ENCODE measurements around the gene HAGHL. TPM values are rescaled to one million over a fixed set of nuclear protein-coding genes. Genes with fewer than 3 reads are reported as not detected.

HAGHL gene
- total RNA-seq, 2 experiments from 2014 or later, result 22.9 to 24.4 TPM

DNA sequence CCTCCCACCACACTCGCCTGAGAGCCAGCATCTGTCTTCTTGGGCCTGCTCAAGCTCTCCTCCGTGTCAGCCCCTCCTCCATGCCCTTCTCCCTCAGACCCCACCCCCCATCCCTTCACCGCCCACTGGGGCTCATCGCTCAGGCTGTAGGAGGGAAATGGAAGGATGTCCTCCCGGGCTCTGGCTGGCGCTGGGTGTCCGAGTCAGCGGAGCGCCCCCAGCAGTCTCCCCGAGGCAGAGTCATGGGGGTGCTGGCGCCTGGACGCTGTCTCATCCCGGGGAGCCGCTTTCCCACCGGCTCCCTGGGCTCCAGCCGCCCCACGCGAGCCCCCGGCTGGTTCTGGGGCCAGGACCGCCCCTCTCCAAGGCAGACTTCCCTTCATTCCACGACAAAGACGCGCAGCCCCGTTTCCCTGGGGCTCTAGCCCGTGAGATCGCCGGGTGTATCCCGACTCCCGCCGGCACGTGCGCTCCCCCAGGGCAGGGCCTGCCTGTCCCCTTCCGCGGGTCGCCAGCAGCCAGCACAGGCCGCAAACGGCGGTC is 6.4 kb upstream of the HAGHL start:
- peak overlapping the region; percentile 87 for H3K4me3 Mint-ChIP-seq
- no peaks in the 10 kb centered on the region for H3K9me3 Mint-ChIP-seq
- H3K27me3 Mint-ChIP-seq, result no peaks in the 10 kb centered on the region

DNA sequence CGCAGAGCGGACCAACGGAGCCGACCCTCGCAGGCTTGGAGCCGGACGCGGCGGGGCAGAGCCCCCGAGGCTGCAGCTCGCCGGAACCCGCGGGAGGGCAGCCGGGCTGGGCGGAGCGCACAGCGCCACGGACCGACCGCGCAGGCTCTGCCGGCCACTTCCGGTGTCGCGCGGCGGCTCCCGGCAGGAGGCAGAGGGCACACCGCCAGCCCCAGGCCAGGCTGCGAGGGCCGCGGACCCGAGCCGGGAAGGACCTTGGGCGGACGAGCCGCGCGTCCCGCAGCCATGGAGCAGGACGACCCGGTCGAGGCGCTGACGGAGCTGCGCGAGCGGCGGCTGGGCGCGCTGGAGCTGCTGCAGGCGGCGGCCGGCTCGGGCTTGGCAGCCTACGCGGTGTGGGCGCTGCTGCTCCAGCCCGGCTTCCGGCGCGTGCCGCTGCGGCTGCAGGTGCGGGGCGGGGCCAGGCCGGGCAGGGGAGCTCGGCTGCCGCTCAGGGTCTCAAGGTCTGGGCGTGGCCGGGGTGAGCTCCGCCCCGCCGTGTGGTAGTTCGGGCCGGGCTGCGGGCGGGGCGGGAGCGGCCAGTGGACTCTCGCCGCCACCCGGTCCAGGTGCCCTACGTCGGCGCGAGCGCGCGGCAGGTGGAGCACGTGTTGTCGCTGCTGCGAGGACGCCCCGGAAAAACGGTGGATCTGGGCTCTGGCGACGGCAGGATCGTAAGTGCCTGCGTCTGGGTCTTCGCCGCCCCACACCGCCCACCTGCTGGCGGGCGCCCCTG is 5.7 kb upstream of the HAGHL start, which contains the start of gene ANTKMT:
ANTKMT (plus strand) TSS at position 157 of the 775 bp plus-strand sequence; CDS start at position 286, 129 bp downstream.
- H3K4me3 Mint-ChIP-seq, result peak within 1 kb of the TSS; percentile 87
- H3K27me3 Mint-ChIP-seq, result no peaks in the 10 kb centered on the region
- H3K9me3 Mint-ChIP-seq, result no peaks in the 10 kb centered on the region
- DNase-seq, result peak; percentile 92
- H3K4me1 Mint-ChIP-seq, result peaks cover 17% of the 10 kb centered on the region
- no peaks in the 10 kb centered on the region for H3K36me3 Mint-ChIP-seq
- peak within 1 kb of the TSS; percentile 84 for H3K27ac Mint-ChIP-seq

More for the DNA sequence above, 6.4 kb upstream of the HAGHL start:
- H3K36me3 Mint-ChIP-seq, result no peaks in the 10 kb centered on the region
- DNase-seq, result peak; percentile 76
- H3K4me1 Mint-ChIP-seq, result peaks cover 17% of the 10 kb centered on the region
- H3K27ac Mint-ChIP-seq, result peak overlapping the region; percentile 84

DNA sequence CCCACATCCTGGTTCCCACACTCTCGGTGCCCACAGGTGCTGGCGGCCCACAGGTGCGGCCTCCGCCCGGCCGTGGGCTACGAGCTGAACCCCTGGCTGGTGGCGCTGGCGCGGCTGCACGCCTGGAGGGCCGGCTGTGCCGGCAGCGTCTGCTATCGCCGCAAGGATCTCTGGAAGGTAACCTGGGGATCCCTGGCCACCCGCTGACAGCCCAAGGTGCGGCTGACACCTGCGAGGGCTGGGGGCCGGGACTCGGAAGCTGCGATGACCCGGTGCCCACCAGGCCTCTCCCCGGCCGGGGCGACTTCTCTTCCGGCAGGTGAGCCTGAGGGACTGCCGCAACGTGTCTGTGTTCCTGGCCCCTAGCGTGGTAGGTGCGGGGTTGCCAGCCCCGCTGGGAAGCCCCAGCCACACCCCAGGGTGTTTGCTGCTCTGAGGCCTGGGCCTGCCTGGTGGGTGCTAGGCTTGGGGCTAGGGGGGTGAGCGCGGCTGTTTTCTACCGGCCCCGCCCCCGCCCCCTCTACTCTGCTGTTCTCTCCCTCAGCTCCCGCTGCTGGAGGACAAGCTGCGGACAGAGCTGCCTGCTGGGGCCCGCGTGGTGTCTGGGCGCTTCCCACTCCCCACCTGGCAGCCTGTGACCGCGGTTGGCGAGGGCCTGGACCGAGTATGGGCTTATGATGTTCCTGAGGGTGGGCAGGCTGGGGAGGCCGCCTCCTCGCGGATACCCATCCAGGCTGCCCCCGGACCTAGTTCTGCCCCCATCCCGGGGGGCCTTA is 5.0 kb upstream of the HAGHL start:
- Mint-ChIP-seq H3K9me3 (no peaks in the 10 kb centered on the region), H3K4me1 (peaks cover 20% of the 10 kb centered on the region), H3K27ac (no peak overlapping the region), H3K36me3 (no peaks in the 10 kb centered on the region), H3K4me3 (peak overlapping the region; percentile 60), H3K27me3 (no peaks in the 10 kb centered on the region)
- peak; percentile 48 for DNase-seq

DNA sequence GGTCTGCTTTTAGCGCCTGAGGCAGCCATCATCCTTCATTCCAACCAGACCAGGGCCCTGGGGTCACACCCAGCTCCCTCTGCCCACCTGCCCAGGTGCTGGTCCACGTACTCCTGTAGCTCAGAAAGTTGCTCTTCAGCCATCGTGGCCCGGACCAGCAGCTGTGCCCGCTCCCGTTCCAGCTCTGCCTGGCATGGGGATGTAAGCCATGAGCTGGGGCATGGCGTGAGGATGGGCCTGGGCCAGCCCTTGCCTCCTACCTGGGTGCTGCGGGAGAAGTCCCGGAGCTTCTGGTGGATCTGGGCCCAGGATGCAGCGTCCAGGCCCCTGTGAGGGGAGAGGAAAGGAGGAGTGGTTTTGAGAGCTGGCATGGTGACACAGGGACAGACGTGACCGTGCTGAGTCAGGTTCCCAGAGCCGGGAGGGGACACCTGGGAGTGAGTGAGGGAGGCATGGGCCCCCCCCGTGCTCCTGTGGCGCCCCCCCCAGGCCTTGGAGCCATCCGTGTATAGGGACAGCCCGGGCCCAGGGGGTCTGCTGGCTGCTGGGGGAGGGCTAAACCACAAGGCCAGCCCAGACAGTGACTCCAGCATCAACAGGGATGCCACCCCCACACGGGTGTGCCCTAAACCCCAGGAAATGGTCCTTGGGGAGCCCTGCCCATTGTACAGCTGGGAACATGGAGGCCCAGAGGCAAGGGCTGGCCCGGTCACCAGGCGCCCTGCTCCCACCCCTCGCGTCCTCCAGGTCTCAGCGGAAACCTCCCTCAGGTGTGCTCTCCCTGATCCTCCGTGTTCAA is 3.9 kb upstream of the HAGHL start:
- Mint-ChIP-seq H3K36me3 (no peaks in the 10 kb centered on the region), H3K27me3 (no peaks in the 10 kb centered on the region), H3K4me1 (peaks cover 20% of the 10 kb centered on the region), H3K9me3 (no peaks in the 10 kb centered on the region), H3K4me3 (peak overlapping the region; percentile 22), H3K27ac (no peak overlapping the region)
- no peak for DNase-seq

DNA sequence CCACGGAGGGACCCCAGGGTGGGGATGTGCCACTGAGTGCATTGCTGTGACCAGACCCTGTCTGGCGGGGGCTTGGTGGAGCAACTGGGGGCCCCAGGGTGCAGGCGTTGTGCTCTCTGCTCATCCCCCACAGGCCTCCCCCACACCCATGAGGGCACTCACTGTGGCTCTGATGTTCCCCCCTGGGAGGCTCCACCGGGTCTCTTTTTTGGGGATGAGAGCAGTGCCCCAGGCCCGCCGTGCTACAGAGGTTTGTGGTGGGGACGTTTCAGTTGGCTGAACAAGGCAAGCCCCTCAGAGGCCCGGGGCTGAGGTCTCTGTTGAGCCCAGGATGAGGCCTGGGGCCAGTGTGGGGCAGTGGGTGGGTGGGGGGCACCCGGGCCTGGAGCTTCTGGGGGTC is 3.2 kb upstream of the HAGHL start:
- peaks cover 16% of the 10 kb centered on the region for H3K4me1 Mint-ChIP-seq
- H3K27ac Mint-ChIP-seq, result no peak overlapping the region
- H3K4me3 Mint-ChIP-seq, result no peak overlapping the region
- H3K36me3 Mint-ChIP-seq, result no peaks in the 10 kb centered on the region
- no peaks in the 10 kb centered on the region for H3K27me3 Mint-ChIP-seq
- no peak for DNase-seq
- H3K9me3 Mint-ChIP-seq, result no peaks in the 10 kb centered on the region

DNA sequence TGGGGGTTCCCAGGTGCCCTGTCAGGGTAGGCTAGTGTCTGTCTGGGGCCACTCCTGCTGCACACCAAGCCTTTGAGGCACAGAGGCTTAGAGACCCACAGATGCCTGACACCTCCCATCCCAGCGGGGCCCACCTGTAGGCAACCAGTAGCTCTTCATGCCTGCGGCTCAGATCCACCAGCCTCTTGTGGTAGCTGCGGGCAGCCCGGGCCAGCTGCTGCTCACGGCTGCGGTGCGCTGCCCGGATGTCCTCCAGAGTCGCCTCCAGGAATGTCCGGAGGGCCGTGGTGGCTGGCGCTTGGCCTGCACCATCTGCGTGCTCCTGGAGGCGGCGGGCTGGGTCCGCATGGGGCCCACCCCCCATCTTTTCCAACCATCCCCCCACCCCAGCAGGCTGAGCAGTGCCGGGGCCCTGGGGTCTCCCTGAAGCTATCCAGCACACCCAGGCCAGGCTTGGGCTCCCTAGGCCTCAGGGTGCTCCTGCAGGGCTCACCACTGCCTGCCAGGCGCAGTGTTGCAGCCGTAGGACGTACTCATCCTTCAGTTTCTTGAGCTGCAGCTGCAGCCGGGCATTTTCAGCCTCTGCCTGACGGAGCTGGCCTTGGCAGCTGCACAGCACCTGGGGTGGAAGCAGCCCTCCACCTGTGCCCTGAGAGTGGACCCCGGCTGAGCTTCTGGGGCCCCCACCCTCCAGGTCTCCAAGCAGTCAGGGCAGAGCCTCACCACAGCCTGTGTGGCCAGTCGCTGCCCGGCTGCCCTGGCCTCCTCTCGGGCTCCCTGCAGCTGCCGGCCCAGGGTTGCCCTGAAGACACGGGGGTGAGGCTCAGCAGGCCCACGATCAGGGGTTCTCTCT is 2.5 kb upstream of the HAGHL start:
- Mint-ChIP-seq H3K9me3 (no peaks in the 10 kb centered on the region), H3K36me3 (no peaks in the 10 kb centered on the region), H3K4me1 (peaks cover 9% of the 10 kb centered on the region), H3K27me3 (no peaks in the 10 kb centered on the region), H3K27ac (no peak overlapping the region), H3K4me3 (no peak overlapping the region)
- no peak for DNase-seq

DNA sequence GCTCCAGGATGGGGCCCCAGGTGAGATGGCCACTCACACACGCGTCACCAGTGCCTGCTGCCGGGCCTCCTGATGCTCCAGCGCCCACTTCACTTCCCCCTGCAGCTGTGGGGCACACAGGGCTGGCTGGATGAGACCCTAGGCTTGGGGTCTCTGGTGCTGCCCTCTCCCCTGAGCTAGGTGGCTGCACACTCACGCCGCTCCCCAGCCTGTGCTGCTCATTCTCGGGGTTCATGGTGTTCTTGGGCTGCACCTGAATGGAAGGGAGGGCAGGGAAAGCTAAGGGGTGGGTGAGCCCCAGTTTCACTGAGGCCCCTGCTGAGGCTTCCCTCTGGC is 1.9 kb upstream of the HAGHL start:
- Mint-ChIP-seq H3K27me3 (no peaks in the 10 kb centered on the region), H3K4me3 (no peak overlapping the region), H3K4me1 (peaks cover 8% of the 10 kb centered on the region), H3K27ac (no peak overlapping the region), H3K36me3 (no peaks in the 10 kb centered on the region), H3K9me3 (no peaks in the 10 kb centered on the region)
- no peak for DNase-seq

DNA sequence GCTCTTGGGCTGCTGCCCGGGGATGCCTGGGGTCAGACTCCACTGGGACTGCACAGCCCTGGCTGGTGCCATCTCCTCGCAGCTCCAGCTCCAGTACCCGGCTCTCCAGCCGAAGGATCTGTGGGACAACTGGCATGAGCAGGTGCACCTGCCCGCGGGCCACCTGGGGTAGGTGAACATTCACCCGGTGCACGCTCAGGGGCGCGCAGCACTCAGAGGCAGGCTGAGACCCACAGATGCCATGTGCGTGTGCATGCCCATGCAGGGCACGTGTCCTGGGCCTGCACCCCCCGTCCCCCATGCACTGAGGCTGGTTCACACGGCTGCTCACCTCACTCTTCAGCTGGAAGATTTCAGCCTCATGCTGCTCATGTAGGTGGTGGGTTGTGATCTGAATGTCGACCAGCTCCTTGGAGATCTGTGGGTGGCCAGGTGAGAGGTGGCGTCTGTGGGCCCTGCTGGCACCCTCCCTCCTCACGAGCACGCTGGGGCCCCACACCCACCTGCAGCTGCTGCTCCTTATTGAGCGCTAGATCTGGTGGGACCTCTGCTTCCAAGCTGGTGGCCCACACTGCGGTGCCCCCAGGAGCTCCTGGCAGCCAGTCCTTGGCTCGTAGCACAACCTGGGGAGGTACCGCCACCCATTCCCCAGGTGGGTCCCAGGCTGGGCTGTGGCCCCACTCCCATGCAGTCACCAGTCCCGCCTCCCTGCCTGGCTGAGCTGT is 1.3 kb upstream of the HAGHL start:
- DNase-seq, result no peak
- H3K36me3 Mint-ChIP-seq, result no peaks in the 10 kb centered on the region
- no peaks in the 10 kb centered on the region for H3K9me3 Mint-ChIP-seq
- no peaks in the 10 kb centered on the region for H3K27me3 Mint-ChIP-seq
- H3K4me1 Mint-ChIP-seq, result peaks cover 4% of the 10 kb centered on the region
- H3K27ac Mint-ChIP-seq, result no peak overlapping the region
- no peak overlapping the region for H3K4me3 Mint-ChIP-seq

DNA sequence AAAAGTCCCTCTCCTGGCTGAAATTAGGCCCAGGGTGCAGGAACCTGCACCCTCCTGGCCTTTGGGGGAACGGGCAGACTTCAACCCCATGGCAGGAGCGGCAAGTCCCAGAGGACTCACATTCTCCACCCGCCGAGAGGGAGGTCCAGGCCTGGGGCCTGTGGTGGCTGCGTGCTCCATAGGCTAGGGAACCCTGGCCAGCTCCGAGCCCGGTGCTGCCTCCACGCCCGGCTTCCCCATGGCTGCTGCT is 793 bp upstream of the HAGHL start:
- no peaks in the 10 kb centered on the region for H3K27me3 Mint-ChIP-seq
- H3K9me3 Mint-ChIP-seq, result no peaks in the 10 kb centered on the region
- peaks cover 3% of the 10 kb centered on the region for H3K4me1 Mint-ChIP-seq
- no peak for DNase-seq
- no peak overlapping the region for H3K27ac Mint-ChIP-seq
- no peak overlapping the region for H3K4me3 Mint-ChIP-seq
- no peaks in the 10 kb centered on the region for H3K36me3 Mint-ChIP-seq

DNA sequence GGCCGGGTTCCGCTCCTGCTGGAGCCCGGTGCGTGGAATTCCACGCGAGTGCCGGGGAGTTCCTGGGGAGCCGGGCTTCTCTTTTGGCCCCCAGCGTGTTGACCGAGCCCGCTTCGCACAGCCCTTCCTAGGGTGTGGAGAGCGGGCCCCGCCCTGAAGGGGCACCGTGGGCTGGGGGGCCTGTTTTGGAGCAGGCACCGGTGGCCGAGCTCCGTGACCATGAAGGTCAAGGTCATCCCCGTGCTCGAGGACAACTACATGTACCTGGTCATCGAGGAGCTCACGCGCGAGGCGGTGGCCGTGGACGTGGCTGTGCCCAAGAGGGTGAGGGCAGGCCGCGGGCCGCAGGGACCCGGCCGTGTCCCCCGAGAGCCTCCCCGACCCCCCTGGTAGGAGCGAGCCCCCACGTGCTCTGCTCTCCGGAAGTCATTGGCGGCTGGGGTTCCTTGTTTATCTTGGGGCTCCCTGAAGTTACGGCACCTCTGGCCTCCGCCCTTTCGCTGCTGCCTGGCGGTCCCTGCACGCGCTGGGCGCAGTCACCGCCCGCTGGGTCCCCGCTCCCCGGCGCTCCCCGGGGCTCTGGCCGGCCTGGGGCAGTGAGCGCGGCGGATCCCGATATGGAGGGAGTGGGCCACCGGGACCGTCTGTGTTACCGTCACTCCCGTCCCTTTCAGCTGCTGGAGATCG is 528 bp downstream of the HAGHL start:
- peak overlapping the region; percentile 60 for H3K4me3 Mint-ChIP-seq
- H3K27me3 Mint-ChIP-seq, result no peaks in the 10 kb centered on the region
- H3K4me1 Mint-ChIP-seq, result peaks cover 3% of the 10 kb centered on the region
- no peak overlapping the region for H3K27ac Mint-ChIP-seq
- peak; percentile 54 for DNase-seq
- no peaks in the 10 kb centered on the region for H3K36me3 Mint-ChIP-seq
- no peaks in the 10 kb centered on the region for H3K9me3 Mint-ChIP-seq

DNA sequence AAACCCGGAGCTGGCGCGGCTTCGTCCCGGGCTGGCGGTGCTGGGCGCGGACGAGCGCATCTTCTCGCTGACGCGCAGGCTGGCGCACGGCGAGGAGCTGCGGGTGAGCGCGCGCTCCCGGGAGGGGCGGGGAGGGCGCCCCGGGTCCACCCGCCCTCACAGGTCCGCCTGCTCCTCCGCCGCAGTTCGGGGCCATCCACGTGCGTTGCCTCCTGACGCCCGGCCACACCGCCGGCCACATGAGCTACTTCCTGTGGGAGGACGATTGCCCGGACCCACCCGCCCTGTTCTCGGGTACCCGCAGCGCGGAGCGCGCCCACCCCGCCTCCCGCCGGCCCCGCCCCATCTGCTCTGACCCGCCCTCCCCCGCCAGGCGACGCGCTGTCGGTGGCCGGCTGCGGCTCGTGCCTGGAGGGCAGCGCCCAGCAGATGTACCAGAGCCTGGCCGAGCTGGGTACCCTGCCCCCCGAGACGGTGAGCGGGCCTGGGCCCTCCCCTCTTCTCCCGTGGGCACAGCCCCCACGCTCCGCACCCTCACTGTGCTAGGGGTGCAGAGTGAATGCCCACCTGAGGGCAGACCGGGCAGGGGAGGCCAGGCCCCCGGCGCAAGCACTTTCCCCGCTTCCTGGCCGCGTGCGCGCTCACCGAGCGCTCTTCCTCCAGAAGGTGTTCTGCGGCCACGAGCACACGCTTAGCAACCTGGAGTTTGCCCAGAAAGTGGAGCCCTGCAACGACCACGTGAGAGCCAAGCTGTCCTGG is 1.4 kb downstream of the HAGHL start:
- H3K27me3 Mint-ChIP-seq, result no peaks in the 10 kb centered on the region
- H3K36me3 Mint-ChIP-seq, result no peaks in the 10 kb centered on the region
- H3K4me1 Mint-ChIP-seq, result peaks cover 3% of the 10 kb centered on the region
- peak; percentile 75 for DNase-seq
- H3K27ac Mint-ChIP-seq, result no peak overlapping the region
- peak overlapping the region; percentile 65 for H3K4me3 Mint-ChIP-seq
- H3K9me3 Mint-ChIP-seq, result no peaks in the 10 kb centered on the region

DNA sequence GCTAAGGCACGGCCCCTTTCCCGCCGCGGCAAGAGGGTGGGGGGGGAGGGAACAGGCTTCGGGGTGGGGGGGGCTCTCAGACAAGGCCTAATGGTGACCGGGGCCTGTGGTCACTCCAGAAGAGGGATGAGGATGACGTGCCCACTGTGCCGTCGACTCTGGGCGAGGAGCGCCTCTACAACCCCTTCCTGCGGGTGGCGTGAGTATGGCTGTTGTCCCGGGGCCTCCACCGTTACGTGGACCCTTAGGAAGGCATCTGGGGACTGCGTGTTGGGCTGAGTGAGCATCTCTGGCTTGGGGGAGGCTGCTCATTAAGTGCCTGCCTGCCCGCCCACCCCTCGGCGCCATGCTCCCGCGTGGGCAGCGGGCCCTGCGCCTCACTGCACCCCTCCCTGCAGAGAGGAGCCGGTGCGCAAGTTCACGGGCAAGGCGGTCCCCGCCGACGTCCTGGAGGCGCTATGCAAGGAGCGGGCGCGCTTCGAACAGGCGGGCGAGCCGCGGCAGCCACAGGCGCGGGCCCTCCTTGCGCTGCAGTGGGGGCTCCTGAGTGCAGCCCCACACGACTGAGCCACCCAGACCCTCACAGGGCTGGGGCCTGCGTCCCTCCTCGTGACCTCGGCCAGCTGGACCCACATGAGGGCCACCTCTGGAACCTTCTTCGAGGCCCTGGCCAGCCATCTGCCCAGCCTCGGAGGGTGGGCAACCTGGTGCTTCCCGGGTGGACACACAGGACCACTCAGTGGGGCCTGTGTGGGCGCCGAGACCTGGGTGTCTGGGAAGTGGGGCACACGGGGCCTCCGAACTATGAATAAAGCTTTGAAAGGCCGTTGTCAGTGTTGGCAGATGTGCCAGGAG is 2.2 kb downstream of the HAGHL start:
- no peak overlapping the region for H3K27ac Mint-ChIP-seq
- H3K4me3 Mint-ChIP-seq, result peak overlapping the region; percentile 65
- H3K27me3 Mint-ChIP-seq, result no peaks in the 10 kb centered on the region
- no peaks in the 10 kb centered on the region for H3K9me3 Mint-ChIP-seq
- peaks cover 3% of the 10 kb centered on the region for H3K4me1 Mint-ChIP-seq
- DNase-seq, result no peak
- H3K36me3 Mint-ChIP-seq, result no peaks in the 10 kb centered on the region

All from activated naive CD8-positive, alpha-beta T cell treated with anti-CD3 and anti-CD28 coated beads for 36 hours (primary cell).